Measurements from ENCODE around the gene ZKSCAN1.

- TF ChIP-seq CTCF (conservative IDR thresholded peaks at IDR 0.05; ENCODE audit: low read depth, low read length) (no peak), EZH2 (IDR thresholded peaks at IDR 0.05; ENCODE audit: borderline replicate concordance, low read depth, low read length, poor library complexity, severe bottlenecking) (no peak)
Measured at GRCh38 chr7:100074841-100075240, 59.4 kb downstream of the ZKSCAN1 start.

Data from A673 (cell line).